K562 (cell line): ENCODE data around the gene OR6K3. TPM values are rescaled to one million over a fixed set of nuclear protein-coding genes. Genes with fewer than 3 reads are reported as not detected.

Experiments
- ATAC-seq: fragments of 200-7000 bp; cut with Tn5 transposase; 3 replicates; pipeline ENCODE4 v1.9.1; 2020; ENCODE audit warnings: moderate library complexity
- BruUV-seq: library from RNA; stranded (reverse); fragments of 400-500 nt; replicated peaks from 2 replicates; lab custom pipeline; 2021; lab: Mats Ljungman, UMichigan
- CTCF ChIA-PET: fragments of 300-600 bp; formaldehyde crosslinking; extraction: SDS; loops from one replicate; lab custom pipeline; 2021; ENCODE audit warnings: low intra/inter-chr PET ratio; lab: Yijun Ruan, JAX
- POLR2A ChIA-PET: fragments of 300-600, 350-650 bp; sonication (Branson Sonifier 250); formaldehyde crosslinking; extraction: SDS; loops from one replicate; lab custom pipeline; 2021; ENCODE audit warnings: antibody characterized with exemption, inconsistent platforms; lab: Yijun Ruan, JAX
- DNase-seq, 4 experiments: peaks; one replicate each; pipeline versions ENCODE4 v3.0.0 to v3.0.0-alpha.2; 2011 to 2018; ENCODE audit warnings: low spot score in 3 of 4, mixed read lengths in 3 of 4; ENCODE audit errors: extremely low read depth in 1 of 4
- FAIRE-seq: peaks from 2 replicates; lab custom pipeline; 2011; peaks lifted over from hg19 to GRCh38; lab: Jason Lieb, UNC
- H2AFZ ChIP-seq: 2 replicates; pipeline ENCODE4 v1.6.0; 2011; ENCODE audit warnings: low read depth, low read length, control low read depth, inconsistent platforms
- H3K27ac ChIP-seq: fragments of 200-600 bp; 3 replicates; pipeline ENCODE4 v1.8.0; 2011; ENCODE audit warnings: low read depth, mild to moderate bottlenecking, control low read depth, inconsistent platforms, low read length, moderate library complexity, mixed read lengths; ENCODE audit errors: extremely low read depth
- H3K27me3 ChIP-seq, 2 experiments: fragments of 300-600 bp in 1 of 2; 2 replicates in 1 of 2; 3 replicates in 1 of 2; pipeline versions ENCODE4 v1.6.0 to v1.8.0; 2011; ENCODE audit warnings: inconsistent platforms in 2 of 2, low read length in 2 of 2, mild to moderate bottlenecking in 1 of 2, mixed read lengths in 1 of 2, moderate library complexity in 1 of 2; ENCODE audit not compliant: control insufficient read depth in 2 of 2, insufficient read depth in 2 of 2
- H3K36me3 ChIP-seq: fragments of 300-600 bp; 3 replicates; pipeline ENCODE4 v1.8.0; 2011; ENCODE audit warnings: mild to moderate bottlenecking, low read length, inconsistent platforms; ENCODE audit not compliant: control insufficient read depth, insufficient read depth
- H3K4me1 ChIP-seq, 2 experiments: fragments of 200-600 bp in 1 of 2; replicated peaks in 1 of 2; 2 replicates in 1 of 2; 3 replicates in 1 of 2; pipeline versions ENCODE4 v1.5.1 to v1.8.0; 2011; ENCODE audit warnings: inconsistent platforms in 2 of 2, low read length in 2 of 2, mild to moderate bottlenecking in 1 of 2, mixed read lengths in 1 of 2, moderate library complexity in 1 of 2; ENCODE audit not compliant: control insufficient read depth in 2 of 2, insufficient read depth in 2 of 2
- H3K4me2 ChIP-seq: 2 replicates; pipeline ENCODE4 v1.6.1; 2011; ENCODE audit warnings: low read length, control low read depth, inconsistent platforms, mixed read lengths; ENCODE audit not compliant: insufficient read depth
- H3K4me3 ChIP-seq: fragments of 200-600 bp; sonication (generic), shearing (Covaris generic); 2 replicates; pipeline ENCODE4 v1.5.1; 2016; ENCODE audit warnings: control low read depth, inconsistent platforms
- H3K79me2 ChIP-seq: fragments of 200-600 bp; 3 replicates; pipeline ENCODE4 v1.8.0; 2011; ENCODE audit warnings: low read length, inconsistent platforms; ENCODE audit not compliant: control insufficient read depth, insufficient read depth
- H3K9ac ChIP-seq, 2 experiments: 2 replicates each; pipeline versions ENCODE4 v1.6.0 to v1.6.1; 2011; ENCODE audit warnings: low read depth in 2 of 2, low read length in 2 of 2, control low read depth in 1 of 2, inconsistent platforms in 1 of 2, mild to moderate bottlenecking in 1 of 2, mixed read lengths in 1 of 2; ENCODE audit not compliant: insufficient read depth in 1 of 2
- H3K9me1 ChIP-seq: one replicate; pipeline ENCODE4 v1.6.0; 2011; ENCODE audit warnings: inconsistent platforms, mild to moderate bottlenecking, low read length, moderate library complexity; ENCODE audit not compliant: control insufficient read depth, insufficient read depth
- H3K9me3 ChIP-seq: replicated peaks from 2 replicates; pipeline ENCODE4 v1.5.1; 2011; ENCODE audit warnings: low read depth, low read length, inconsistent platforms; ENCODE audit not compliant: control insufficient read depth, insufficient read depth
- H4K20me1 ChIP-seq: replicated peaks from 2 replicates; pipeline ENCODE4 v1.6.1; 2011; ENCODE audit warnings: low read length, inconsistent platforms, mixed read lengths; ENCODE audit not compliant: control insufficient read depth, insufficient read depth
- E2F3 ChIP-seq: fragments of 250-450 bp; sonication (Bioruptor Pico); IDR thresholded peaks from 2 replicates; pipeline ENCODE4 v1.4.0; 2020; ENCODE audit warnings: mild to moderate bottlenecking
- GABPA ChIP-seq: fragments of 200-800 bp; sonication (Bioruptor generic); conservative IDR thresholded peaks from 2 replicates; pipeline ENCODE4 v1.6.1; 2016; ENCODE audit warnings: low read depth, missing genetic modification characterization, missing compliant biosample characterization
- NFIC ChIP-seq: fragments of 450-650 bp; IDR thresholded peaks from 2 replicates; pipeline ENCODE4 v1.6.1; 2017; ENCODE audit warnings: mild to moderate bottlenecking, inconsistent platforms
- PATZ1 ChIP-seq: fragments of 250-450 bp; sonication (Bioruptor Pico); IDR thresholded peaks from 2 replicates; pipeline ENCODE4 v1.5.0; 2020; ENCODE audit warnings: mild to moderate bottlenecking, borderline replicate concordance
- SETDB1 ChIP-seq: IDR thresholded peaks from one replicate; pipeline ENCODE4 v1.6.1; 2012; ENCODE audit warnings: low read length, control low read depth, inconsistent platforms
- ZNF197 ChIP-seq: fragments of 200-800 bp; sonication (Bioruptor generic); IDR thresholded peaks from 2 replicates; pipeline ENCODE4 v1.6.1; 2016; ENCODE audit warnings: low read depth, missing genetic modification characterization, missing compliant biosample characterization
- ZNF408 ChIP-seq: fragments of 250-450 bp; sonication (Bioruptor Pico); IDR thresholded peaks from 2 replicates; pipeline ENCODE4 v1.4.0; 2020; ENCODE audit warnings: low read depth, mild to moderate bottlenecking, moderate library complexity
- WGBS: fragments of 100-300 bp; shearing (Covaris generic); methylation state at CpG from one replicate; pipeline ENCODE4 v1.1.6; 2016; ENCODE audit warnings: low coverage, mixed read lengths; ENCODE audit not compliant: insufficient coverage; ENCODE audit errors: missing lambda C conversion rate; 5-methylcytosine and 5-hydroxymethylcytosine counted together
- in situ Hi-C: fragments of 300-500 bp; cut with MboI; formaldehyde crosslinking; loops from 4 replicates; pipeline ENCODE4 v1.15.0; 2018; ENCODE audit warnings: inconsistent platforms, mixed read lengths
- intact Hi-C: fragments of 100-400 bp; cut with micrococcal nuclease; formaldehyde crosslinking; loops from 2 replicates; pipeline ENCODE4 v1.14.2; 2022
- polyA plus RNA-seq, 8 experiments: library from polyadenylated mRNA; depleted of rRNA in 4 of 8; stranded (reverse) in 5 of 8; unstranded in 3 of 8; fragments of >200 nt; fragmentation: Nextera tagmentation in 2 of 8; fragmentation: Illumina TruSeq in 1 of 8; extraction: Ambion mirVana in 2 of 8; extraction: Trizol in 1 of 8; gene quantifications; 2 replicates each; pipeline versions ENCODE4 v1.2.1 to v1.2.3, GENCODE V29; 2011 to 2014; ENCODE audit warnings: inconsistent platforms in 1 of 8, missing spikeins in 1 of 8
- total RNA-seq, 7 experiments: library from RNA; depleted of rRNA in 6 of 7; stranded (reverse); fragments of >200 nt in 6 of 7; fragmentation: Illumina TruSeq in 2 of 7; extraction: Trizol in 2 of 7; gene quantifications; 2 replicates each; pipeline versions ENCODE4 v1.2.1 to v1.2.3, GENCODE V29; 2011 to 2021; ENCODE audit warnings: low replicate concordance in 1 of 7
- TF ChIP-seq, protein P1 (sequence below): fragments of 450-650 bp; IDR thresholded peaks from 2 replicates; pipeline ENCODE4 v1.6.1; 2016
- TF ChIP-seq, protein P2 (sequence below): fragments of 450-650 bp; IDR thresholded peaks from 2 replicates; pipeline ENCODE4 v1.6.1; 2018; ENCODE audit warnings: mild to moderate bottlenecking, low read depth; ENCODE audit not compliant: partially characterized antibody
- TF ChIP-seq, protein P3 (sequence below): IDR thresholded peaks from 3 replicates; pipeline ENCODE4 v1.6.1; 2011; ENCODE audit warnings: borderline replicate concordance, mild to moderate bottlenecking; ENCODE audit not compliant: insufficient read length, insufficient read depth

OR6K3 gene
- total and polyA plus RNA-seq, 9 of the 15 experiments (the other 6 are each of a cell fraction or from before 2014, with no cell fraction given), result not detected

- ChIA-PET CTCF (no interaction called here), POLR2A (interaction anchor here (0.7 kb wide), 1 partner anchor 387 kb away, joined by 5 read pairs; no protein-coding TSS in a partner anchor)
- H2AFZ ChIP-seq, result no peak overlapping the region
- no peaks in the 10 kb centered on the region for H3K27me3 ChIP-seq
- ATAC-seq (no peak), DNase-seq (no peak), FAIRE-seq (no peak)
- no peaks in the 10 kb centered on the region for H4K20me1 ChIP-seq
- H3K27ac ChIP-seq, result no peak overlapping the region
- peaks cover 82% of the 10 kb centered on the region for H3K36me3 ChIP-seq
- H3K79me2 ChIP-seq, result peaks cover 43% of the 10 kb centered on the region
- H3K9me3 ChIP-seq, result no peaks in the 10 kb centered on the region
- H3K4me3 ChIP-seq, result no peak overlapping the region
- H3K4me2 ChIP-seq, result no peak overlapping the region
- BruUV-seq, result no TSS peak
- H3K9me1 ChIP-seq, result no peaks in the 10 kb centered on the region
- WGBS, result 100% methylated on average over 2 of the region's 2 CpGs
- in situ Hi-C loops (no loop called here), intact Hi-C loops (loop anchor here (5.0 to 10.0 kb wide), 2 partner anchors 313 to 396 kb away; partner anchors contain the start of gene AIM2)
- TF ChIP-seq GABPA (tag), result no peak
- TF ChIP-seq SETDB1, result no peak
- TF ChIP-seq, protein P1, sequence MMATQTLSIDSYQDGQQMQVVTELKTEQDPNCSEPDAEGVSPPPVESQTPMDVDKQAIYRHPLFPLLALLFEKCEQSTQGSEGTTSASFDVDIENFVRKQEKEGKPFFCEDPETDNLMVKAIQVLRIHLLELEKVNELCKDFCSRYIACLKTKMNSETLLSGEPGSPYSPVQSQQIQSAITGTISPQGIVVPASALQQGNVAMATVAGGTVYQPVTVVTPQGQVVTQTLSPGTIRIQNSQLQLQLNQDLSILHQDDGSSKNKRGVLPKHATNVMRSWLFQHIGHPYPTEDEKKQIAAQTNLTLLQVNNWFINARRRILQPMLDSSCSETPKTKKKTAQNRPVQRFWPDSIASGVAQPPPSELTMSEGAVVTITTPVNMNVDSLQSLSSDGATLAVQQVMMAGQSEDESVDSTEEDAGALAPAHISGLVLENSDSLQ, result no peak
- TF ChIP-seq, protein P2, sequence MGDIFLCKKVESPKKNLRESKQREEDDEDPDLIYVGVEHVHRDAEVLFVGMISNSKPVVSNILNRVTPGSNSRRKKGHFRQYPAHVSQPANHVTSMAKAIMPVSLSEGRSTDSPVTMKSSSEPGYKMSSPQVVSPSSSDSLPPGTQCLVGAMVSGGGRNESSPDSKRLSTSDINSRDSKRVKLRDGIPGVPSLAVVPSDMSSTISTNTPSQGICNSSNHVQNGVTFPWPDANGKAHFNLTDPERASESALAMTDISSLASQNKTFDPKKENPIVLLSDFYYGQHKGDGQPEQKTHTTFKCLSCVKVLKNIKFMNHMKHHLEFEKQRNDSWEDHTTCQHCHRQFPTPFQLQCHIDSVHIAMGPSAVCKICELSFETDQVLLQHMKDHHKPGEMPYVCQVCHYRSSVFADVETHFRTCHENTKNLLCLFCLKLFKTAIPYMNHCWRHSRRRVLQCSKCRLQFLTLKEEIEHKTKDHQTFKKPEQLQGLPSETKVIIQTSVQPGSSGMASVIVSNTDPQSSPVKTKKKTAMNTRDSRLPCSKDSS, result no peak
- TF ChIP-seq ZNF197 (CRISPR knock-in tag), result no peak
- no peak for TF ChIP-seq PATZ1 (CRISPR knock-in tag)
- TF ChIP-seq, protein P3, sequence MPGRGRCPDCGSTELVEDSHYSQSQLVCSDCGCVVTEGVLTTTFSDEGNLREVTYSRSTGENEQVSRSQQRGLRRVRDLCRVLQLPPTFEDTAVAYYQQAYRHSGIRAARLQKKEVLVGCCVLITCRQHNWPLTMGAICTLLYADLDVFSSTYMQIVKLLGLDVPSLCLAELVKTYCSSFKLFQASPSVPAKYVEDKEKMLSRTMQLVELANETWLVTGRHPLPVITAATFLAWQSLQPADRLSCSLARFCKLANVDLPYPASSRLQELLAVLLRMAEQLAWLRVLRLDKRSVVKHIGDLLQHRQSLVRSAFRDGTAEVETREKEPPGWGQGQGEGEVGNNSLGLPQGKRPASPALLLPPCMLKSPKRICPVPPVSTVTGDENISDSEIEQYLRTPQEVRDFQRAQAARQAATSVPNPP, result no peak
- no peak for TF ChIP-seq E2F3 (CRISPR knock-in tag)
- no peak for TF ChIP-seq ZNF408 (CRISPR knock-in tag)
- TF ChIP-seq NFIC, result no peak
- no peak overlapping the region for H3K9ac ChIP-seq
- peaks cover 0 to 8% of the 10 kb centered on the region in 2 experiments; a peak in 2 of 5 replicates for H3K4me1 ChIP-seq
Observed at GRCh38 chr1:158681606-158682005, 38.9 kb downstream of the OR6K3 start.
